GM12874 (cell line): ENCODE data around the gene SLC33A1.

Experiments used
- CTCF ChIP-seq: IDR thresholded peaks from 2 replicates; pipeline ENCODE4 v1.5.1; 2011; ENCODE audit warnings: low read depth, mild to moderate bottlenecking, control low read depth, low read length, moderate library complexity; ENCODE audit not compliant: insufficient read depth

SLC33A1 gene

GRCh38 chr3:155885292-155885691, 31.1 kb upstream of the SLC33A1 start:
- TF ChIP-seq CTCF = no peak

GRCh38 chr3:155884292-155884691, 30.1 kb upstream of the SLC33A1 start:
- TF ChIP-seq CTCF = no peak

GRCh38 chr3:155880286-155880685, 26.1 kb upstream of the SLC33A1 start:
- no peak for TF ChIP-seq CTCF

- no peak for TF ChIP-seq CTCF
Observed at GRCh38 chr3:155876503-155876902, 22.3 kb upstream of the SLC33A1 start.

- no peak for TF ChIP-seq CTCF
Observed at GRCh38 chr3:155876037-155876436, 21.8 kb upstream of the SLC33A1 start.

GRCh38 chr3:155872904-155873646, 18.8 kb upstream of the SLC33A1 start:
- TF ChIP-seq CTCF = no peak

GRCh38 chr3:155871746-155872158, 17.5 kb upstream of the SLC33A1 start:
- no peak for TF ChIP-seq CTCF
